Measurements from ENCODE around the gene RFC5. TPM values are rescaled to one million over a fixed set of nuclear protein-coding genes. Genes with fewer than 3 reads are reported as not detected.

RFC5 gene
- total and polyA plus RNA-seq, 2 of the 4 experiments (the other 2 are of a cell fraction), result 14.7 to 20.1 TPM

DNA sequence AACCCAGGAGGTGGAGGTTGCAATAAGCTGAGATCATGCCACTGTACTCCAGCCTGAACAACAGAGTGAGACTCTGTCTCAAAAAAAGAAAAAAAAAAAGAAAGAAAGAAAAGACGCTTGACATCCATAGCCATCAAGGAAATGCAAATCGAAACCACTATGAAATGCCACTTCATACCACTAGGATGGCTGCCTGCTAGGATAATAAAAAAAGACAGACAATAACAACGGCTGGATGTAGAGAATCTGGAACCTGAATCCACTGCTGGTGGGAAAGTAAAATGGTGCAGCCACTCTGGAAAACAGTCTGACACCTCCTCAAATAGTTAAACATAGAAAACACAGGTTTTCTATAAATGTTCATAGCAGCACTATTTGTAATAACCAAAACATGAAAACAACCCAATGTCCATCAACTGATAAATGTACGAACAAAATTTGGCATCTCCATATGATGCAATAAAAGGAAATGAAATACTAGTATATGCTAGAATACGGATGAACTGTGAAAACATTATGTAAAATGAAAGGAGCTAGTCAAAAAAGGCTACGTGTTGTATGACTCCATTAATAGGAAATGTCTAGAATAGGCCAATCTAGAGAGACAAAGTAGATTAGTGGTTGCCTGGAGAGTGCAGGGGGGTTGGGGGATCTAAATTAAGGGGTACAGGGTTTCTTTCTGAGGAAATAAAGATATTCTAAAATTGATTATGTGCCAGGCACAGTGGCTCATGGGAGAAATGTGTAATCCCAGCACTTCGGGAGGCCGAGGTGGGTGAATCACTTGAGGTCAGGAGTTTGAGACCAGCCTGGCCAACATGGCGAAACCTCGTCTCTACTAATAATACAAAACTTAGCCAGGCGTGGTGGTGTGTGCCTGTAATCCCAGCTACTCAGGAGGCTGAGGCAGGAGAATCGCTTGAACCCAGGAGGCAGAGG lies 34.7 kb downstream of the RFC5 start:
- no peak overlapping the region for H3K23ac ChIP-seq (ENCODE audit: low read depth, low read length)
- H2AFZ ChIP-seq (replicated peaks; ENCODE audit: low read length, poor library complexity), result no peak overlapping the region
- dilution Hi-C loops (cut with HindIII; ENCODE audit: low sequenced_read_pairs, unreplicated experiment) (no loop called here), intact Hi-C loops (cut with micrococcal nuclease) (no loop called here), in situ Hi-C loops (cut with MboI; ENCODE audit: low sequenced_read_pairs) (no loop called here)
- H3K27me3 ChIP-seq (ENCODE audit: control insufficient read depth, insufficient read depth, low read length), result no peaks in the 10 kb centered on the region
- ChIA-PET POLR2A (ENCODE audit: unreplicated experiment) (no interaction called here), CTCF (no interaction called here)
- peaks cover 27 to 56% of the 10 kb centered on the region in 2 experiments for H3K79me1 ChIP-seq (ENCODE audit: low read depth in 1 of 2, low read length in 2 of 2)
- no peak overlapping the region for H3K14ac ChIP-seq (replicated peaks; ENCODE audit: low read depth, low read length)
- H3K4me3 ChIP-seq (ENCODE audit: insufficient read depth, low read depth, low read length), result no peak overlapping the region
- TF ChIP-seq MAZ (IDR thresholded peaks at IDR 0.05; ENCODE audit: borderline replicate concordance, low read depth, low read length) (no peak), MAFK (IDR thresholded peaks at IDR 0.05; ENCODE audit: low read depth, low read length) (no peak), CEBPB (IDR thresholded peaks at IDR 0.05; ENCODE audit: low read depth, low read length) (peak; percentile 73)
- TF ChIP-seq, protein P1, sequence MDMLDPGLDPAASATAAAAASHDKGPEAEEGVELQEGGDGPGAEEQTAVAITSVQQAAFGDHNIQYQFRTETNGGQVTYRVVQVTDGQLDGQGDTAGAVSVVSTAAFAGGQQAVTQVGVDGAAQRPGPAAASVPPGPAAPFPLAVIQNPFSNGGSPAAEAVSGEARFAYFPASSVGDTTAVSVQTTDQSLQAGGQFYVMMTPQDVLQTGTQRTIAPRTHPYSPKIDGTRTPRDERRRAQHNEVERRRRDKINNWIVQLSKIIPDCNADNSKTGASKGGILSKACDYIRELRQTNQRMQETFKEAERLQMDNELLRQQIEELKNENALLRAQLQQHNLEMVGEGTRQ (IDR thresholded peaks at IDR 0.05; ENCODE audit: low read depth, low read length), result no peak
- TF ChIP-seq, protein P2, sequence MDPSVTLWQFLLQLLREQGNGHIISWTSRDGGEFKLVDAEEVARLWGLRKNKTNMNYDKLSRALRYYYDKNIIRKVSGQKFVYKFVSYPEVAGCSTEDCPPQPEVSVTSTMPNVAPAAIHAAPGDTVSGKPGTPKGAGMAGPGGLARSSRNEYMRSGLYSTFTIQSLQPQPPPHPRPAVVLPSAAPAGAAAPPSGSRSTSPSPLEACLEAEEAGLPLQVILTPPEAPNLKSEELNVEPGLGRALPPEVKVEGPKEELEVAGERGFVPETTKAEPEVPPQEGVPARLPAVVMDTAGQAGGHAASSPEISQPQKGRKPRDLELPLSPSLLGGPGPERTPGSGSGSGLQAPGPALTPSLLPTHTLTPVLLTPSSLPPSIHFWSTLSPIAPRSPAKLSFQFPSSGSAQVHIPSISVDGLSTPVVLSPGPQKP (IDR thresholded peaks at IDR 0.05; ENCODE audit: borderline replicate concordance, low read depth, low read length), result no peak
- no peak overlapping the region for H3K56ac ChIP-seq (ENCODE audit: extremely low read depth, insufficient read depth, low read length)
- peaks cover 15% of the 10 kb centered on the region for H3K36me3 ChIP-seq (ENCODE audit: control insufficient read depth, insufficient read depth, low read length)
- H3K9me1 ChIP-seq (ENCODE audit: insufficient read depth, low read length), result peaks cover 19% of the 10 kb centered on the region
- no peak overlapping the region for H2BK5ac ChIP-seq (ENCODE audit: low read depth, low read length, poor library complexity, severe bottlenecking)
- no peak overlapping the region for H3K27ac ChIP-seq (ENCODE audit: insufficient read depth, low read length)
- H3K18ac ChIP-seq (ENCODE audit: low read depth, low read length), result no peak overlapping the region
- H3K4ac ChIP-seq (ENCODE audit: low read depth, low read length), result no peak overlapping the region
- H4K5ac ChIP-seq (ENCODE audit: low read depth, low read length), result no peak overlapping the region
- no peak overlapping the region for H3K4me2 ChIP-seq (ENCODE audit: low read depth, low read length)
- H4K91ac ChIP-seq (ENCODE audit: insufficient read depth, low read depth, low read length), result no peak overlapping the region
- peaks cover 16% of the 10 kb centered on the region for H3K4me1 ChIP-seq (ENCODE audit: control insufficient read depth, insufficient read depth, low read length)
- BruUV-seq (replicated peaks), result no TSS peak
- H2BK20ac ChIP-seq (ENCODE audit: low read depth, low read length), result no peak overlapping the region
- no peak for DNase-seq
- H3K9ac ChIP-seq (ENCODE audit: low read depth, low read length), result no peak overlapping the region
- no peak overlapping the region for H2BK15ac ChIP-seq (ENCODE audit: low read depth, low read length)
- no peak overlapping the region for H4K8ac ChIP-seq (ENCODE audit: low read depth in 2 of 2, low read length in 2 of 2)
- WGBS, 2 experiments (ENCODE audit: extremely low coverage in 2 of 2, insufficient read length in 1 of 2), result 83% methylated on average over 1 of the region's 12 CpGs; no CpG with 5 or more reads in 1 of the 2 experiments
- peaks cover 27% of the 10 kb centered on the region for H4K20me1 ChIP-seq (ENCODE audit: insufficient read depth, low read length)
- H2AK9ac ChIP-seq (replicated peaks; ENCODE audit: low read depth, low read length, poor library complexity), result no peak overlapping the region
- no peak overlapping the region for H2BK120ac ChIP-seq (ENCODE audit: low read depth, low read length)
- H2AK5ac ChIP-seq (ENCODE audit: low read depth, low read length), result no peak overlapping the region
- ATAC-seq (ENCODE audit: low read depth), result no peak
- H3K9me3 ChIP-seq (ENCODE audit: control insufficient read depth, insufficient read depth, low read length), result no peaks in the 10 kb centered on the region
